ENCODE results near the gene TXNRD1. TPM values are rescaled to one million over a fixed set of nuclear protein-coding genes. Genes with fewer than 3 reads are reported as not detected.
"Not testable (repeated sequence)": the region's sequence is repeated elsewhere in the genome, so short reads cannot be mapped to it uniquely, and the experiment has no call there.

Gene TXNRD1
- total RNA-seq, 1 donor from 2014 or later = 98.0 TPM

- peaks cover 4% of the 10 kb centered on the region for H3K4me1 ChIP-seq
- H3K27me3 ChIP-seq (ENCODE audit: low read depth) = no peaks in the 10 kb centered on the region
- no peak overlapping the region for H3K4me3 ChIP-seq
- H3K9me3 ChIP-seq (replicated peaks) = no peaks in the 10 kb centered on the region
- no peak for DNase-seq
- no peak overlapping the region for H3K27ac ChIP-seq (replicated peaks)
- peaks cover 99% of the 10 kb centered on the region for H3K36me3 ChIP-seq
- no peak for TF ChIP-seq CTCF (IDR thresholded peaks at IDR 0.05; ENCODE audit: borderline replicate concordance)
- intact Hi-C loops (cut with micrococcal nuclease) = no loop called here
These were observed 102.1 kb downstream of the TXNRD1 start for GRCh38 chr12:104317538-104318210.

DNA sequence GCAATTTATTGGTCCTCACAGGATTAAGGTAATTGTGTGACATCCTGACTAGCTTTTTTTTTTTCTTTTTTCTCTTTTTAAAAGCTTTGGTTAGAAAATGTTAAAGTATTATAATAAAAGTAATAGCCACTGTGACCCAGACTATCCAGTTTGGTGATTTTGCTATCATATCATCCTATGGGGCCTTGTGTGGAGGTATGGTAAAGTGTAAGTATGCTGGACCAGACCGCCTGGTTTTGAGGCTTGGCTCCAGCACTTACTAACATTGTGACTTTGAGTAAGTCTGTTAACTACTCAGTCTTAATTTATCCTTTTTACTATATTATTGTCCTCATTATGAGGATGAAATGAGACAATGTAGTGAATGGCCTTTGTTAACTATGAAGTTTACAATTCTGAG lies 103.4 kb downstream of the TXNRD1 start:
- H3K27me3 ChIP-seq (ENCODE audit: low read depth) = no peaks in the 10 kb centered on the region
- H3K36me3 ChIP-seq = peaks cover 90% of the 10 kb centered on the region
- TF ChIP-seq CTCF (IDR thresholded peaks at IDR 0.05; ENCODE audit: borderline replicate concordance) = no peak
- no peak overlapping the region for H3K27ac ChIP-seq (replicated peaks)
- DNase-seq = no peak
- intact Hi-C loops (cut with micrococcal nuclease) = no loop called here
- H3K9me3 ChIP-seq (replicated peaks) = no peaks in the 10 kb centered on the region
- H3K4me3 ChIP-seq = no peak overlapping the region
- peaks cover 3% of the 10 kb centered on the region for H3K4me1 ChIP-seq

GRCh38 chr12:104319918-104320626 lies 104.5 kb downstream of the TXNRD1 start:
- DNase-seq = no peak
- Histone ChIP-seq H3K4me1 (no peaks in the 10 kb centered on the region), H3K36me3 (peaks cover 90% of the 10 kb centered on the region), H3K9me3 (replicated peaks) (no peaks in the 10 kb centered on the region), H3K27ac (replicated peaks) (no peak overlapping the region), H3K27me3 (ENCODE audit: low read depth) (no peaks in the 10 kb centered on the region), H3K4me3 (no peak overlapping the region)
- intact Hi-C loops (cut with micrococcal nuclease) = no loop called here
- no peak for TF ChIP-seq CTCF (IDR thresholded peaks at IDR 0.05; ENCODE audit: borderline replicate concordance)

GRCh38 chr12:104320627-104321024 lies 105.0 kb downstream of the TXNRD1 start:
- DNase-seq = no peak
- Histone ChIP-seq H3K36me3 (peaks cover 90% of the 10 kb centered on the region), H3K27ac (replicated peaks) (no peak overlapping the region), H3K4me3 (no peak overlapping the region), H3K27me3 (ENCODE audit: low read depth) (no peaks in the 10 kb centered on the region), H3K4me1 (no peaks in the 10 kb centered on the region), H3K9me3 (replicated peaks) (no peaks in the 10 kb centered on the region)
- TF ChIP-seq CTCF (IDR thresholded peaks at IDR 0.05; ENCODE audit: borderline replicate concordance) = no peak
- intact Hi-C loops (cut with micrococcal nuclease) = no loop called here

- Histone ChIP-seq H3K27me3 (ENCODE audit: low read depth) (no peaks in the 10 kb centered on the region), H3K36me3 (peaks cover 90% of the 10 kb centered on the region), H3K4me1 (no peaks in the 10 kb centered on the region), H3K27ac (replicated peaks) (no peak overlapping the region), H3K4me3 (no peak overlapping the region), H3K9me3 (replicated peaks) (no peaks in the 10 kb centered on the region)
- no peak for DNase-seq
- intact Hi-C loops (cut with micrococcal nuclease) = no loop called here
- TF ChIP-seq CTCF (IDR thresholded peaks at IDR 0.05; ENCODE audit: borderline replicate concordance) = no peak
These were observed 106.4 kb downstream of the TXNRD1 start for GRCh38 chr12:104321949-104322348.

DNA sequence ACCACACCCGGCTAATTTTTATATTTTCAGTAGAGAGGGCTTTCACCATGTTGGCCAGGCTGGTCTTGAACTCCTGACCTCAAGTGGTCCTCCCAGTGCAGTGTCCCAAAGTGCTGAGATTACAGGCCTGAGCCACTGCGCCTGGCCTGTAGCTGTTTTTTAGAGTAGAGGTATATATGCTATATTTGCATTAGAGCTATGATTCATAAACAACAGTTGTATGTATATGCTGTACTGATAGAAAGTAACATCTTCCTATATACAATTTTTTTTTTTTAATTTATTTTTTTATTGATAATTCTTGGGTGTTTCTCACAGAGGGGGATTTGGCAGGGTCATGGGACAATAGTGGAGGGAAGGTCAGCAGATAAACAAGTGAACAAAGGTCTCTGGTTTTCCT lies 107.0 kb downstream of the TXNRD1 start:
- peaks cover 90% of the 10 kb centered on the region for H3K36me3 ChIP-seq
- H3K9me3 ChIP-seq (replicated peaks); H3K27ac ChIP-seq (replicated peaks); H3K4me3 ChIP-seq; H3K4me1 ChIP-seq; H3K27me3 ChIP-seq (ENCODE audit: low read depth); DNase-seq; intact Hi-C loops (cut with micrococcal nuclease): not testable (repeated sequence)
